Fibroblast of villous mesenchyme (primary cell): ENCODE results near the gene SKP1. TPM values are rescaled to one million over a fixed set of nuclear protein-coding genes. Genes with fewer than 3 reads are reported as not detected.

Source experiments
- DNase-seq: peaks from one replicate; pipeline ENCODE4 v3.0.0-alpha.2; 2010; ENCODE audit warnings: low read depth
- H3K4me3 ChIP-seq: 2 replicates; pipeline ENCODE4 v1.5.1; 2011; ENCODE audit warnings: low read depth, mild to moderate bottlenecking, low read length
- CTCF ChIP-seq: IDR thresholded peaks from 2 replicates; pipeline ENCODE4 v1.5.1; 2012; ENCODE audit warnings: low read depth, mild to moderate bottlenecking, low read length; ENCODE audit not compliant: insufficient read depth
- total RNA-seq: library from RNA; depleted of rRNA; stranded (reverse); fragments of >200 nt; gene quantifications from 2 replicates; pipeline ENCODE4 v1.2.3, GENCODE V29; 2012

Gene SKP1
- total RNA-seq, 1 donor, result 166 TPM

- no peak overlapping the region for H3K4me3 ChIP-seq
- DNase-seq, result no peak
- TF ChIP-seq CTCF, result no peak
Measured at GRCh38 chr5:134141331-134142050, 35.3 kb downstream of the SKP1 start.

GRCh38 chr5:134140530-134141201 is 36.1 kb downstream of the SKP1 start:
- peak; percentile 74 for DNase-seq
- H3K4me3 ChIP-seq, result no peak overlapping the region
- peak; percentile 77 for TF ChIP-seq CTCF

- no peak for DNase-seq
- no peak for TF ChIP-seq CTCF
- no peak overlapping the region for H3K4me3 ChIP-seq
Measured at GRCh38 chr5:134139891-134140469, 36.8 kb downstream of the SKP1 start.

- no peak for TF ChIP-seq CTCF
- DNase-seq, result no peak
- no peak overlapping the region for H3K4me3 ChIP-seq
Measured at GRCh38 chr5:134139377-134139851, 37.3 kb downstream of the SKP1 start.

GRCh38 chr5:134138416-134139376 is 38.1 kb downstream of the SKP1 start:
- no peak for TF ChIP-seq CTCF

GRCh38 chr5:134136771-134137170 is 40.0 kb downstream of the SKP1 start:
- DNase-seq, result no peak
- no peak overlapping the region for H3K4me3 ChIP-seq
- no peak for TF ChIP-seq CTCF

More at GRCh38 chr5:134138416-134139376, 38.1 kb downstream of the SKP1 start:
- H3K4me3 ChIP-seq, result no peak overlapping the region
- peak; percentile 28 for DNase-seq
